Bronchial epithelial cell (primary cell): ENCODE results near the gene KRTAP3-2. TPM values are rescaled to one million over a fixed set of nuclear protein-coding genes. Genes with fewer than 3 reads are reported as not detected.
A peak's percentile ranks its signal among the peaks of the same experiment; 100 is the strongest.

Experiments used
- DNase-seq: peaks from one replicate; pipeline ENCODE4 v3.0.0-alpha.2; 2010; ENCODE audit warnings: low read depth
- FAIRE-seq: peaks from 2 replicates; lab custom pipeline; 2011; peaks lifted over from hg19 to GRCh38; lab: Jason Lieb, UNC
- H3K27me3 ChIP-seq: 2 replicates; pipeline ENCODE4 v1.5.1; 2011; ENCODE audit warnings: low read length; ENCODE audit not compliant: control insufficient read depth, insufficient read depth
- H3K36me3 ChIP-seq: 2 replicates; pipeline ENCODE4 v1.5.1; 2011; ENCODE audit warnings: low read length; ENCODE audit not compliant: control insufficient read depth, insufficient read depth
- H3K4me3 ChIP-seq: 2 replicates; pipeline ENCODE4 v1.5.1; 2011; ENCODE audit warnings: mild to moderate bottlenecking, low read depth, low read length, control low read depth
- CTCF ChIP-seq: IDR thresholded peaks from 2 replicates; pipeline ENCODE4 v1.5.1; 2011; ENCODE audit warnings: mild to moderate bottlenecking, moderate library complexity, low read length, control low read depth, inconsistent platforms; ENCODE audit not compliant: insufficient read depth, severe bottlenecking
- total RNA-seq: library from RNA; depleted of rRNA; stranded (reverse); fragments of >200 nt; gene quantifications from 2 replicates; pipeline ENCODE4 v1.2.1, GENCODE V29; 2014

The KRTAP3-2 gene
- total RNA-seq, 1 donor from 2014 or later = not detected

- no peaks in the 10 kb centered on the region for H3K27me3 ChIP-seq
- no peak within 1 kb of the TSS for H3K4me3 ChIP-seq
- no peaks in the 10 kb centered on the region for H3K36me3 ChIP-seq
- FAIRE-seq (no peak), DNase-seq (no peak)
- TF ChIP-seq CTCF = no peak
Observed at GRCh38 chr17:40966848-40967247, 32.9 kb downstream of the KRTAP3-2 start, which contains the start of gene KRT39. Gene KRT39 (minus strand): TSS chr17:40966948. CDS start chr17:40966856, 92 bp downstream.

- DNase-seq = peak; percentile 81
- Histone ChIP-seq H3K4me3 (no peak overlapping the region), H3K36me3 (no peaks in the 10 kb centered on the region), H3K27me3 (no peaks in the 10 kb centered on the region)
- no peak for FAIRE-seq
- TF ChIP-seq CTCF = peak; percentile 57
Observed at GRCh38 chr17:40963838-40964237, 35.9 kb downstream of the KRTAP3-2 start.

- no peak for DNase-seq
- no peaks in the 10 kb centered on the region for H3K36me3 ChIP-seq
- no peak for TF ChIP-seq CTCF
- no peak overlapping the region for H3K4me3 ChIP-seq
- FAIRE-seq = peak; percentile 43
- H3K27me3 ChIP-seq = no peaks in the 10 kb centered on the region
Observed at GRCh38 chr17:40962059-40962561, 37.6 kb downstream of the KRTAP3-2 start.

- TF ChIP-seq CTCF = no peak
- no peaks in the 10 kb centered on the region for H3K27me3 ChIP-seq
- no peak overlapping the region for H3K4me3 ChIP-seq
- H3K36me3 ChIP-seq = no peaks in the 10 kb centered on the region
- no peak for DNase-seq
- no peak for FAIRE-seq
Observed at GRCh38 chr17:40961591-40961990, 38.1 kb downstream of the KRTAP3-2 start.

GRCh38 chr17:40960144-40960543 is 39.6 kb downstream of the KRTAP3-2 start:
- DNase-seq (peak; percentile 64), FAIRE-seq (no peak)
- Histone ChIP-seq H3K36me3 (no peaks in the 10 kb centered on the region), H3K27me3 (no peaks in the 10 kb centered on the region), H3K4me3 (no peak overlapping the region)
- TF ChIP-seq CTCF = no peak
